Omental fat pad (tissue), 4 donors: Measurements from ENCODE around the gene CENPB. TPM values are rescaled to one million over a fixed set of nuclear protein-coding genes. Genes with fewer than 3 reads are reported as not detected.

Experiments
- ATAC-seq: fragments of 150-250 bp; one replicate; pipeline ENCODE4 v1.9.1; 2016; ENCODE audit warnings: mild to moderate bottlenecking, moderate library complexity; ENCODE audit not compliant: low FRiP score
- DNase-seq: peaks from one replicate; pipeline ENCODE4 v3.0.0-alpha.2; 2019; ENCODE audit warnings: low spot score
- CTCF ChIP-seq, 3 donors: fragments of 450-650 bp; IDR thresholded peaks; one replicate each; pipeline ENCODE4 v1.5.1; 2016 to 2017; ENCODE audit warnings: antibody characterized with exemption in 3 of 3, mild to moderate bottlenecking in 3 of 3, moderate library complexity in 2 of 3
- total RNA-seq, 4 donors: library from RNA; depleted of rRNA; stranded (reverse); fragments of >200 nt; gene quantifications; one replicate each; pipeline ENCODE4 v1.1.0, GENCODE V29; 2016

The CENPB gene
- total RNA-seq, 4 donors from 2014 or later: 52.2 to 98.4 (median 76.8) TPM

- ATAC-seq (no peak), DNase-seq (no peak)
- TF ChIP-seq CTCF (IDR thresholded peaks at IDR 0.05): no peak
Observed at GRCh38 chr20:3801299-3801698, 14.8 kb upstream of the CENPB start.

GRCh38 chr20:3800878-3801260 lies 14.3 kb upstream of the CENPB start:
- DNase-seq: no peak
- TF ChIP-seq CTCF (IDR thresholded peaks at IDR 0.05): no peak
- no peak for ATAC-seq

- DNase-seq (no peak), ATAC-seq (no peak)
- no peak for TF ChIP-seq CTCF (IDR thresholded peaks at IDR 0.05)
Observed at GRCh38 chr20:3800256-3800877, 13.8 kb upstream of the CENPB start.

- ATAC-seq: no peak
- DNase-seq: no peak
- no peak for TF ChIP-seq CTCF (IDR thresholded peaks at IDR 0.05)
Observed at GRCh38 chr20:3798908-3799248, 12.3 kb upstream of the CENPB start.

- TF ChIP-seq CTCF (IDR thresholded peaks at IDR 0.05): no peak
- DNase-seq (no peak), ATAC-seq (no peak)
Observed at GRCh38 chr20:3798373-3798768, 11.8 kb upstream of the CENPB start.

- DNase-seq: no peak
- ATAC-seq: no peak
- no peak for TF ChIP-seq CTCF (IDR thresholded peaks at IDR 0.05)
Observed at GRCh38 chr20:3797592-3798372, 11.2 kb upstream of the CENPB start.

- ATAC-seq (no peak), DNase-seq (no peak)
- TF ChIP-seq CTCF (IDR thresholded peaks at IDR 0.05): no peak
Observed at GRCh38 chr20:3797226-3797545, 10.6 kb upstream of the CENPB start.
